HUES48 (cell line): ENCODE measurements around the gene ERCC2.

Source experiments
- H3K27ac ChIP-seq: one replicate; pipeline ENCODE4 v1.7.0; 2013; ENCODE audit warnings: low read depth, low read length, inconsistent platforms
- H3K27me3 ChIP-seq: 2 replicates; pipeline ENCODE4 v1.6.1; 2013; ENCODE audit warnings: mild to moderate bottlenecking, low read length; ENCODE audit not compliant: control insufficient read depth, insufficient read depth
- H3K36me3 ChIP-seq: 2 replicates; pipeline ENCODE4 v1.6.1; 2013; ENCODE audit warnings: low read length; ENCODE audit not compliant: control insufficient read depth, insufficient read depth
- H3K4me1 ChIP-seq: 2 replicates; pipeline ENCODE4 v1.6.1; 2013; ENCODE audit warnings: mild to moderate bottlenecking, low read length; ENCODE audit not compliant: control insufficient read depth, insufficient read depth
- H3K4me3 ChIP-seq: 2 replicates; pipeline ENCODE4 v1.5.1; 2013; ENCODE audit warnings: mild to moderate bottlenecking, low read depth, low read length
- H3K9ac ChIP-seq: 2 replicates; pipeline ENCODE4 v1.6.1; 2013; ENCODE audit warnings: mild to moderate bottlenecking, low read depth, low read length, moderate library complexity
- H3K9me3 ChIP-seq: 2 replicates; pipeline ENCODE4 v1.6.1; 2013; ENCODE audit warnings: low read length; ENCODE audit not compliant: control insufficient read depth, insufficient read depth

ERCC2 gene

GRCh38 chr19:45352914-45353796 is 17.2 kb downstream of the ERCC2 start:
- H3K9me3 ChIP-seq = no peaks in the 10 kb centered on the region
- no peak overlapping the region for H3K27ac ChIP-seq
- no peaks in the 10 kb centered on the region for H3K27me3 ChIP-seq
- peaks cover 90% of the 10 kb centered on the region for H3K36me3 ChIP-seq
- H3K4me3 ChIP-seq = no peak overlapping the region
- no peak overlapping the region for H3K9ac ChIP-seq
- H3K4me1 ChIP-seq = peaks cover 4% of the 10 kb centered on the region; the same call in 1 of the 2 replicates

- Histone ChIP-seq H3K9me3 (no peaks in the 10 kb centered on the region), H3K4me1 (peaks cover 4% of the 10 kb centered on the region; the same call in 1 of the 2 replicates), H3K27ac (no peak overlapping the region), H3K27me3 (no peaks in the 10 kb centered on the region), H3K36me3 (peaks cover 83% of the 10 kb centered on the region), H3K9ac (no peak overlapping the region), H3K4me3 (no peak overlapping the region)
Observed at GRCh38 chr19:45352471-45352870, 17.9 kb downstream of the ERCC2 start.

GRCh38 chr19:45352062-45352461 is 18.3 kb downstream of the ERCC2 start:
- Histone ChIP-seq H3K9me3 (no peaks in the 10 kb centered on the region), H3K27me3 (no peaks in the 10 kb centered on the region), H3K4me1 (peaks cover 4% of the 10 kb centered on the region; the same call in 1 of the 2 replicates), H3K36me3 (peaks cover 79% of the 10 kb centered on the region), H3K9ac (no peak overlapping the region), H3K4me3 (no peak overlapping the region), H3K27ac (no peak overlapping the region)

GRCh38 chr19:45351401-45351952 is 18.9 kb downstream of the ERCC2 start:
- peaks cover 73% of the 10 kb centered on the region for H3K36me3 ChIP-seq
- peaks cover 4% of the 10 kb centered on the region; the same call in 1 of the 2 replicates for H3K4me1 ChIP-seq
- H3K9ac ChIP-seq = no peak overlapping the region
- no peak overlapping the region for H3K4me3 ChIP-seq
- H3K9me3 ChIP-seq = no peaks in the 10 kb centered on the region
- H3K27ac ChIP-seq = no peak overlapping the region
- no peaks in the 10 kb centered on the region for H3K27me3 ChIP-seq

GRCh38 chr19:45350477-45351058 is 19.8 kb downstream of the ERCC2 start:
- H3K27ac ChIP-seq = no peak overlapping the region
- no peak overlapping the region for H3K4me3 ChIP-seq
- H3K9me3 ChIP-seq = no peaks in the 10 kb centered on the region
- no peak overlapping the region for H3K9ac ChIP-seq
- H3K36me3 ChIP-seq = peaks cover 64% of the 10 kb centered on the region
- H3K4me1 ChIP-seq = peaks cover 4% of the 10 kb centered on the region; the same call in 1 of the 2 replicates
- H3K27me3 ChIP-seq = no peaks in the 10 kb centered on the region

GRCh38 chr19:45349430-45349941 is 20.9 kb downstream of the ERCC2 start:
- no peaks in the 10 kb centered on the region for H3K9me3 ChIP-seq
- H3K9ac ChIP-seq = no peak overlapping the region
- no peak overlapping the region for H3K4me3 ChIP-seq
- no peak overlapping the region for H3K27ac ChIP-seq
- H3K4me1 ChIP-seq = peaks cover 4% of the 10 kb centered on the region; the same call in 1 of the 2 replicates
- no peaks in the 10 kb centered on the region for H3K27me3 ChIP-seq
- H3K36me3 ChIP-seq = peaks cover 55% of the 10 kb centered on the region

GRCh38 chr19:45349126-45349415 is 21.3 kb downstream of the ERCC2 start:
- peaks cover 51% of the 10 kb centered on the region for H3K36me3 ChIP-seq
- no peaks in the 10 kb centered on the region for H3K9me3 ChIP-seq
- H3K27me3 ChIP-seq = no peaks in the 10 kb centered on the region
- H3K4me1 ChIP-seq = peaks cover 4% of the 10 kb centered on the region; the same call in 1 of the 2 replicates
- no peak overlapping the region for H3K4me3 ChIP-seq
- H3K9ac ChIP-seq = no peak overlapping the region
- no peak overlapping the region for H3K27ac ChIP-seq

GRCh38 chr19:45348367-45349125 is 21.8 kb downstream of the ERCC2 start:
- no peak overlapping the region for H3K9ac ChIP-seq
- peaks cover 46% of the 10 kb centered on the region for H3K36me3 ChIP-seq
- H3K27me3 ChIP-seq = no peaks in the 10 kb centered on the region
- no peak overlapping the region for H3K27ac ChIP-seq
- H3K9me3 ChIP-seq = no peaks in the 10 kb centered on the region
- H3K4me1 ChIP-seq = peaks cover 4% of the 10 kb centered on the region; the same call in 1 of the 2 replicates
- no peak overlapping the region for H3K4me3 ChIP-seq

- Histone ChIP-seq H3K27ac (no peak overlapping the region), H3K9ac (no peak overlapping the region), H3K36me3 (peaks cover 38% of the 10 kb centered on the region), H3K4me1 (peaks cover 4% of the 10 kb centered on the region; the same call in 1 of the 2 replicates), H3K27me3 (no peaks in the 10 kb centered on the region), H3K9me3 (no peaks in the 10 kb centered on the region), H3K4me3 (no peak overlapping the region)
Observed at GRCh38 chr19:45347570-45348366, 22.6 kb downstream of the ERCC2 start.

GRCh38 chr19:45346449-45346848 is 23.9 kb downstream of the ERCC2 start:
- H3K4me3 ChIP-seq = no peak overlapping the region
- no peak overlapping the region for H3K9ac ChIP-seq
- H3K4me1 ChIP-seq = peaks cover 4% of the 10 kb centered on the region; the same call in 1 of the 2 replicates
- H3K27me3 ChIP-seq = peaks cover 9% of the 10 kb centered on the region
- peaks cover 25% of the 10 kb centered on the region for H3K36me3 ChIP-seq
- no peak overlapping the region for H3K27ac ChIP-seq
- H3K9me3 ChIP-seq = no peaks in the 10 kb centered on the region
